ENCODE results near the gene CENPX. TPM values are rescaled to one million over a fixed set of nuclear protein-coding genes. Genes with fewer than 3 reads are reported as not detected.

Gene CENPX
- total and polyA plus RNA-seq, 8 donors, result 14.0 to 62.4 (median 19.8) TPM

- FAIRE-seq, result no peak
- 84 to 88% methylated on average over 24 of the region's 24 CpGs for WGBS, 2 donors
- no peak for TF ChIP-seq CTCF (IDR thresholded peaks at IDR 0.05)
- ATAC-seq, result no peak
- Histone ChIP-seq H3K9me3 (no peaks in the 10 kb centered on the region), H3K27ac (no peak overlapping the region), H3K36me3 (no peaks in the 10 kb centered on the region), H3K27me3 (no peaks in the 10 kb centered on the region), H3K4me1 (no peaks in the 10 kb centered on the region), H3K4me3 (no peak overlapping the region)
- intact Hi-C loops (cut with DNase I), result no loop called here
- DNase-seq, result no peak
These were observed 16.0 kb downstream of the CENPX start for GRCh38 chr17:82006468-82007227.

- Histone ChIP-seq H3K9me3 (no peaks in the 10 kb centered on the region), H3K27ac (no peak overlapping the region), H3K36me3 (no peaks in the 10 kb centered on the region), H3K4me1 (no peaks in the 10 kb centered on the region), H3K27me3 (no peaks in the 10 kb centered on the region), H3K4me3 (no peak overlapping the region)
- DNase-seq, result no peak
- TF ChIP-seq CTCF (IDR thresholded peaks at IDR 0.05), result no peak
- intact Hi-C loops (cut with DNase I), result no loop called here
- no peak for ATAC-seq
- WGBS, 2 donors, result 88 to 89% methylated on average over 30 of the region's 30 CpGs
- no peak for FAIRE-seq
These were observed 16.9 kb downstream of the CENPX start for GRCh38 chr17:82005701-82006348.

- Histone ChIP-seq H3K27me3 (no peaks in the 10 kb centered on the region), H3K9me3 (no peaks in the 10 kb centered on the region), H3K27ac (no peak overlapping the region), H3K4me3 (no peak overlapping the region), H3K4me1 (no peaks in the 10 kb centered on the region), H3K36me3 (no peaks in the 10 kb centered on the region)
- intact Hi-C loops (cut with DNase I), result no loop called here
- WGBS, 2 donors, result 92 to 94% methylated on average over 39 to 41 of the region's 41 CpGs
- no peak for TF ChIP-seq CTCF (IDR thresholded peaks at IDR 0.05)
- ATAC-seq (no peak), FAIRE-seq (no peak), DNase-seq (no peak)
These were observed 17.9 kb downstream of the CENPX start for GRCh38 chr17:82004517-82005455.

- Histone ChIP-seq H3K27me3 (no peaks in the 10 kb centered on the region), H3K36me3 (no peaks in the 10 kb centered on the region), H3K27ac (no peak overlapping the region), H3K9me3 (no peaks in the 10 kb centered on the region), H3K4me3 (no peak overlapping the region), H3K4me1 (no peaks in the 10 kb centered on the region)
- intact Hi-C loops (cut with DNase I), result no loop called here
- DNase-seq, result no peak
- no peak for TF ChIP-seq CTCF (IDR thresholded peaks at IDR 0.05)
- peak in 3 of 4 donors; percentile 49 to 67 (median 63) for ATAC-seq
- 86% methylated on average over 53 of the region's 53 CpGs for WGBS, 2 donors
- FAIRE-seq, result no peak
These were observed 19.0 kb downstream of the CENPX start for GRCh38 chr17:82003411-82004381.
